CD14-positive monocyte (primary cell): ENCODE data around the gene RNF222. TPM values are rescaled to one million over a fixed set of nuclear protein-coding genes. Genes with fewer than 3 reads are reported as not detected.

Experiments used
- DNase-seq, 3 donors: peaks; one replicate each; pipeline ENCODE4 v3.0.0-alpha.2; 2011 to 2022
- H2AFZ ChIP-seq: 2 replicates; pipeline ENCODE4 v1.6.0; 2012; ENCODE audit warnings: mild to moderate bottlenecking, low read depth, low read length, inconsistent platforms; ENCODE audit not compliant: insufficient read depth, poor library complexity, severe bottlenecking
- H3K27ac ChIP-seq, 2 donors: 1 replicate in 1 of 2; 2 replicates in 1 of 2; pipeline ENCODE4 v1.5.1; 2012 to 2013; ENCODE audit warnings: low read length in 2 of 2, control low read depth in 1 of 2, inconsistent platforms in 1 of 2, low read depth in 1 of 2, mild to moderate bottlenecking in 1 of 2
- H3K27me3 ChIP-seq, 2 donors: one replicate each; pipeline versions ENCODE4 v1.6.0 to v1.6.1; 2011 to 2013; ENCODE audit warnings: low read length in 2 of 2; ENCODE audit not compliant: control insufficient read depth in 2 of 2, insufficient read depth in 2 of 2
- H3K36me3 ChIP-seq, 2 donors: replicated peaks in 1 of 2; 1 replicate in 1 of 2; 2 replicates in 1 of 2; pipeline versions ENCODE4 v1.5.1 to v1.6.1; 2012 to 2013; ENCODE audit warnings: low read length in 2 of 2, control low read depth in 1 of 2, inconsistent platforms in 1 of 2, mild to moderate bottlenecking in 1 of 2; ENCODE audit not compliant: insufficient read depth in 2 of 2, control insufficient read depth in 1 of 2
- H3K4me1 ChIP-seq, 2 donors: 1 replicate in 1 of 2; 2 replicates in 1 of 2; pipeline versions ENCODE4 v1.5.1 to v1.6.1; 2012 to 2013; ENCODE audit warnings: low read length in 2 of 2, control low read depth in 1 of 2, inconsistent platforms in 1 of 2, mild to moderate bottlenecking in 1 of 2, moderate library complexity in 1 of 2; ENCODE audit not compliant: insufficient read depth in 2 of 2, control insufficient read depth in 1 of 2
- H3K4me2 ChIP-seq: replicated peaks from 2 replicates; pipeline ENCODE3; 2012; ENCODE audit warnings: low read length, moderate library complexity, mild to moderate bottlenecking; ENCODE audit not compliant: poor library complexity, severe bottlenecking; ENCODE audit errors: extremely low read depth
- H3K4me3 ChIP-seq, 3 experiments: fragments of 200-600 bp in 1 of 3; sonication (generic) in 1 of 3; replicated peaks in 1 of 3; 1 replicate in 2 of 3; 2 replicates in 1 of 3; pipeline ENCODE4 v1.5.1; 2011 to 2013; ENCODE audit warnings: low read length in 3 of 3, mild to moderate bottlenecking in 3 of 3, control low read depth in 2 of 3, low read depth in 2 of 3, inconsistent platforms in 1 of 3, moderate library complexity in 1 of 3
- H3K79me2 ChIP-seq: 2 replicates; pipeline ENCODE4 v1.6.0; 2012; ENCODE audit warnings: mild to moderate bottlenecking, control low read depth, inconsistent platforms, low read length, moderate library complexity; ENCODE audit not compliant: insufficient read depth
- H3K9ac ChIP-seq: 2 replicates; pipeline ENCODE4 v1.6.0; 2017; ENCODE audit warnings: low read length, mild to moderate bottlenecking; ENCODE audit not compliant: insufficient read depth, poor library complexity, severe bottlenecking
- H3K9me3 ChIP-seq, 2 donors: replicated peaks in 1 of 2; 1 replicate in 1 of 2; 2 replicates in 1 of 2; pipeline versions ENCODE4 v1.5.1 to v1.6.1; 2012 to 2013; ENCODE audit warnings: low read length in 2 of 2, control low read depth in 1 of 2; ENCODE audit not compliant: control insufficient read depth in 1 of 2, insufficient read depth in 1 of 2
- H4K20me1 ChIP-seq: 2 replicates; pipeline ENCODE4 v1.6.0; 2012; ENCODE audit warnings: mild to moderate bottlenecking, low read length, control low read depth, moderate library complexity; ENCODE audit not compliant: insufficient read depth
- H3K27ac Mint-ChIP-seq, 7 donors: one replicate each; pipeline ENCODE4 v1.8.0; 2020; ENCODE audit warnings: mild to moderate bottlenecking in 7 of 7, mixed read lengths in 7 of 7, moderate library complexity in 6 of 7, inconsistent platforms in 2 of 7
- H3K27me3 Mint-ChIP-seq, 3 donors: one replicate each; pipeline ENCODE4 v1.8.0; 2021 to 2022; ENCODE audit warnings: low read depth in 3 of 3, mild to moderate bottlenecking in 3 of 3, mixed read lengths in 3 of 3, moderate library complexity in 3 of 3, inconsistent platforms in 1 of 3
- H3K36me3 Mint-ChIP-seq, 2 donors: one replicate each; pipeline ENCODE4 v1.8.0; 2020; ENCODE audit warnings: mixed read lengths in 2 of 2, inconsistent platforms in 1 of 2, mild to moderate bottlenecking in 1 of 2
- H3K4me1 Mint-ChIP-seq: one replicate; pipeline ENCODE4 v1.8.0; 2020; ENCODE audit warnings: mild to moderate bottlenecking, mixed read lengths
- H3K4me3 Mint-ChIP-seq, 2 donors: one replicate each; pipeline ENCODE4 v1.8.0; 2020; ENCODE audit warnings: mild to moderate bottlenecking in 2 of 2, mixed read lengths in 2 of 2, moderate library complexity in 1 of 2
- H3K9me3 Mint-ChIP-seq, 7 donors: one replicate each; pipeline ENCODE4 v1.8.0; 2020 to 2022; ENCODE audit warnings: mixed read lengths in 7 of 7, mild to moderate bottlenecking in 6 of 7, moderate library complexity in 6 of 7, inconsistent platforms in 2 of 7
- WGBS: methylation state at CpG from one replicate; pipeline ENCODE4 v1.1.5; 2013; ENCODE audit warnings: missing lambda C conversion rate; ENCODE audit not compliant: insufficient coverage; 5-methylcytosine and 5-hydroxymethylcytosine counted together
- intact Hi-C, 2 donors: fragments of 100-400 bp; cut with micrococcal nuclease; formaldehyde crosslinking; loops; one replicate each; pipeline versions ENCODE4 v1.15.0 to v1.15.1; 2023
- polyA plus RNA-seq, 3 donors: library from polyadenylated mRNA; depleted of rRNA in 1 of 3; unstranded in 2 of 3; stranded (reverse) in 1 of 3; fragments of 300-500 nt in 2 of 3; fragments of >200 nt in 1 of 3; fragmentation: Illumina TruSeq in 2 of 3; gene quantifications; 1 replicate in 2 of 3; 2 replicates in 1 of 3; pipeline ENCODE4 v1.2.3, GENCODE V29; 2012 to 2021
- TF ChIP-seq, protein P1 (sequence below): fragments of 200-600 bp; IDR thresholded peaks from one replicate; pipeline ENCODE4 v1.8.0; 2022; ENCODE audit warnings: antibody characterized with exemption, mild to moderate bottlenecking

The RNF222 gene
- polyA plus RNA-seq, 3 donors, result not detected

- Histone ChIP-seq H3K36me3 (no peaks in the 10 kb centered on the region), H3K4me2 (no peak overlapping the region), H3K27ac (no peak overlapping the region), H2AFZ (no peak overlapping the region), H3K9ac (no peak overlapping the region), H3K4me3 (no peak overlapping the region), H3K79me2 (no peaks in the 10 kb centered on the region), H3K4me1 (peaks cover 0 to 3% of the 10 kb centered on the region in 2 donors), H3K27me3 (no peaks in the 10 kb centered on the region), H3K9me3 (no peaks in the 10 kb centered on the region), H4K20me1 (no peaks in the 10 kb centered on the region)
- TF ChIP-seq, protein P1, sequence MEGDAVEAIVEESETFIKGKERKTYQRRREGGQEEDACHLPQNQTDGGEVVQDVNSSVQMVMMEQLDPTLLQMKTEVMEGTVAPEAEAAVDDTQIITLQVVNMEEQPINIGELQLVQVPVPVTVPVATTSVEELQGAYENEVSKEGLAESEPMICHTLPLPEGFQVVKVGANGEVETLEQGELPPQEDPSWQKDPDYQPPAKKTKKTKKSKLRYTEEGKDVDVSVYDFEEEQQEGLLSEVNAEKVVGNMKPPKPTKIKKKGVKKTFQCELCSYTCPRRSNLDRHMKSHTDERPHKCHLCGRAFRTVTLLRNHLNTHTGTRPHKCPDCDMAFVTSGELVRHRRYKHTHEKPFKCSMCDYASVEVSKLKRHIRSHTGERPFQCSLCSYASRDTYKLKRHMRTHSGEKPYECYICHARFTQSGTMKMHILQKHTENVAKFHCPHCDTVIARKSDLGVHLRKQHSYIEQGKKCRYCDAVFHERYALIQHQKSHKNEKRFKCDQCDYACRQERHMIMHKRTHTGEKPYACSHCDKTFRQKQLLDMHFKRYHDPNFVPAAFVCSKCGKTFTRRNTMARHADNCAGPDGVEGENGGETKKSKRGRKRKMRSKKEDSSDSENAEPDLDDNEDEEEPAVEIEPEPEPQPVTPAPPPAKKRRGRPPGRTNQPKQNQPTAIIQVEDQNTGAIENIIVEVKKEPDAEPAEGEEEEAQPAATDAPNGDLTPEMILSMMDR, result no peak
- WGBS, result 89% methylated on average over 3 of the region's 4 CpGs
- Mint-ChIP-seq H3K27me3 (peaks cover 0 to 3% (median 0%) of the 10 kb centered on the region in 3 donors), H3K36me3 (peaks cover 2 to 13% of the 10 kb centered on the region in 2 donors), H3K9me3 (no peaks in the 10 kb centered on the region), H3K4me3 (no peak overlapping the region), H3K27ac (no peak overlapping the region), H3K4me1 (peaks cover 6% of the 10 kb centered on the region)
- intact Hi-C loops, result no loop called here
- no peak for DNase-seq
These were observed 34.8 kb downstream of the RNF222 start for GRCh38 chr17:8362651-8363332.

DNA sequence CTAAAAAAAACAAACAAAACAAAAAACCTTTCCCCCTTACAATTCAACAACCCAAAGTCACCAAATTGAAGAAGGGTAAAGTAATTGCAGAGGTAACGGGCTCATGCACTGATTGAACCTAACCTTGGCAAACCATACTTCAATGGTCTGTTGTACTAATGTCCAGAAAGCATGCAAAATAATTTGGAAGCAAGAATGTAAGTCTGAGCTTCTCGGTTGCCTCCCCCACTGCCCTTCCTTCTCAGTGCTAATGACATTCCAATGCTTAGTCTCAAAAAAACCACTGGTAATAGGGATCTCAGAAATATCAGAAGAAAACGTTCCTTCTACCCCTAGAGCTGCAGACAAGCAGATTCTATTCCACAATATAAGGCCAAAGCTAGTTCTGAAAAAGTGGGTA lies 36.9 kb downstream of the RNF222 start:
- H2AFZ ChIP-seq, result no peak overlapping the region
- H3K4me1 ChIP-seq, result peaks cover 0 to 3% of the 10 kb centered on the region in 2 donors
- WGBS, result no CpG with 5 or more reads among the region's 3 CpGs
- TF ChIP-seq, protein P1, result no peak
- H3K79me2 ChIP-seq, result no peaks in the 10 kb centered on the region
- Mint-ChIP-seq H3K27ac (no peak overlapping the region), H3K9me3 (peaks cover 0 to 3% (median 0%) of the 10 kb centered on the region in 7 donors), H3K4me1 (peaks cover 6% of the 10 kb centered on the region), H3K36me3 (peaks cover 2 to 11% of the 10 kb centered on the region in 2 donors), H3K27me3 (peaks cover 0 to 5% (median 0%) of the 10 kb centered on the region in 3 donors), H3K4me3 (no peak overlapping the region)
- no peak overlapping the region for H3K9ac ChIP-seq
- H3K27me3 ChIP-seq, result no peaks in the 10 kb centered on the region
- no peaks in the 10 kb centered on the region for H4K20me1 ChIP-seq
- no peaks in the 10 kb centered on the region for H3K9me3 ChIP-seq
- no peak overlapping the region for H3K4me3 ChIP-seq
- DNase-seq, result no peak
- intact Hi-C loops, result no loop called here
- no peaks in the 10 kb centered on the region for H3K36me3 ChIP-seq
- H3K4me2 ChIP-seq, result no peak overlapping the region
- H3K27ac ChIP-seq, result no peak overlapping the region
